ENCODE data around the gene GATA2.

GATA2 gene

DNA sequence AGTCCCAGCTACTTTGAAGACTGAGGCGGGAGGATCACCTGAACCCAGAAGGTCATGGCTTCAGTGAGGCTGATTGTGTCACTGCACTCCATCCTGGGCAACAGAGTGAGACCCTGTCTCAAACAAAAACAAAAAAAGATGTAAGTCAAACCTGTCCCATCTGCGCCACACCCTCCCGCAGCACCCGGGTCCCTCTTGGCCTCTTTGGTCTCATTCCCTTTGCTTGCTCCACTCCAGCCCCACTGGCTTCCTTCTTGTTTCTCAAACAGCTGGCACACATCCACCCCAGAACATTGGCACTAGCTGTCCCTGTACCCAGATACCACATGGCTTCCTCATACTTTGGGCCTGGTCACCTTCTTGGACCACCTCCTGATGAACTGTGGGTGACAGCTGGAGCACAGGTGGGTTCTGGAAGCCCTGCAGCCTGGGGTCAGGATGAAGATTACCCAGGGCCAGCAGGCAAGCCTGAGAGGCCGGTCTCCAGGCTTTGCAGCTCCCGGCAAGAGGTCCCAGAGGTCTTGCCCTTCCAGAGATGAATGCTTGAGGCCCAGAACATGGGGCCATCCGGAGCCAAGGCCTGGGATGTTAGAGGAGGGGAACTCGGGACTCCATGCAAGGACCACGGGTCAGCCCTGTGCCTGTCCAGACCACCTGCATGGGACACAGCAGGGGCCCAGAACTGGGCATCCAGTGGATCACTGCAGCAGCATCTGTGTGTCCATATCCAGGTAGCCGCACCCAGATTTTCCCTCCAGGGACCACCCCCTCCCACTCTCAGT, 10.9 kb upstream of the GATA2 start:
- peak overlapping the region; percentile 79 for H2BK5ac ChIP-seq (ENCODE audit: low read depth, low read length, poor library complexity)
- H2AFZ ChIP-seq (ENCODE audit: insufficient read depth, low read length, poor library complexity) = no peak overlapping the region
- no CpG with 5 or more reads among the region's 10 CpGs for WGBS (ENCODE audit: extremely low coverage, insufficient coverage, insufficient read length)
- H3K14ac ChIP-seq (ENCODE audit: low read length) = peak overlapping the region; percentile 63
- no peak overlapping the region for H4K12ac ChIP-seq (ENCODE audit: low read depth, low read length)
- peak in 1 of 2 donors; percentile 67 for DNase-seq
- peak overlapping the region; percentile 81 for H3K27ac ChIP-seq (ENCODE audit: low read depth, low read length)
- peaks cover 29% of the 10 kb centered on the region for H3K79me1 ChIP-seq (ENCODE audit: low read length)
- no peaks in the 10 kb centered on the region for H3K79me2 ChIP-seq (ENCODE audit: control insufficient read depth, insufficient read depth, low read length, poor library complexity)
- peak overlapping the region; percentile 57 for H3K18ac ChIP-seq (ENCODE audit: low read length)
- peak overlapping the region; percentile 90 for H2BK120ac ChIP-seq (ENCODE audit: insufficient read depth, low read length, poor library complexity)
- H3K4me3 ChIP-seq (ENCODE audit: low read depth, low read length) = no peak overlapping the region
- peak overlapping the region; percentile 88 for H4K91ac ChIP-seq (ENCODE audit: low read depth, low read length)
- H3K4ac ChIP-seq (ENCODE audit: low read depth, low read length) = no peak overlapping the region
- H3K9me3 ChIP-seq (ENCODE audit: insufficient read depth, low read depth, low read length) = peaks cover 4% of the 10 kb centered on the region
- H4K8ac ChIP-seq (ENCODE audit: low read depth, low read length) = peak overlapping the region; percentile 54
- H3K27me3 ChIP-seq (ENCODE audit: insufficient read depth, low read length) = no peaks in the 10 kb centered on the region
- peak overlapping the region; percentile 63 for H2BK12ac ChIP-seq (ENCODE audit: low read length)
- H3K36me3 ChIP-seq (ENCODE audit: control insufficient read depth in 1 of 2, insufficient read depth in 2 of 2, low read length in 2 of 2) = peaks cover 5 to 14% of the 10 kb centered on the region in 2 experiments
- no peak overlapping the region for H3K9ac ChIP-seq (ENCODE audit: low read length)
- peak overlapping the region; percentile 56 for H2AK5ac ChIP-seq (ENCODE audit: low read length)
- no peak overlapping the region for H3K4me2 ChIP-seq (ENCODE audit: low read length)
- peaks cover 14 to 24% of the 10 kb centered on the region in 2 experiments for H3K4me1 ChIP-seq (ENCODE audit: control insufficient read depth in 1 of 2, insufficient read depth in 2 of 2, low read length in 2 of 2)
- H3K23ac ChIP-seq (ENCODE audit: low read length) = no peak overlapping the region

DNA sequence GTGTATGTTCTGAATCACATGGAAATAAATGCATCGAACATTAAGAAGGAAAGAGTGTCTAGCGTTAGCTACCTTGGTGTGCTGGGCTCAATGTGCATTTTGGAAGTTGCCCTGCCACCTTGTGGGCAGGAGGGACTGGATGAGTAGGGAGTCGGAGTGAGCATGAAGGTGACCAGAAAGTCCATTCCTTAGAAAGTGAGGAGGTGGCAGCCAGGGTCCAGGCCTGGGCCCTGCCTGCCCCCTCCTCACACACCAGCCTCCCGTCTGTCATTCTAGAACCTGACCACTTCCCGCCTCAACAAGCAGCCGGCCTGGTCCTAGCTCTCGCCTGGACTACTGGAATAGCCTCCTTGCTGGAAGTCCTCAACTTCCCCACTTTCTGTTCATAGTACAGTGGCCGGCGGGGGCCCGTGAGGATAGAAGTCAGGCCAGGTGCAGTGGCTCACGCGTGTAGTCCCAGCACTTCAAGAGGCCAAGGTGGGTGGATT, 10.2 kb upstream of the GATA2 start:
- no peaks in the 10 kb centered on the region for H3K27me3 ChIP-seq (ENCODE audit: insufficient read depth, low read length)
- H3K4ac ChIP-seq (ENCODE audit: low read depth, low read length) = no peak overlapping the region
- no peak overlapping the region for H3K14ac ChIP-seq (ENCODE audit: low read length)
- H3K79me1 ChIP-seq (ENCODE audit: low read length) = peaks cover 34% of the 10 kb centered on the region
- H3K9me3 ChIP-seq (ENCODE audit: insufficient read depth, low read depth, low read length) = peaks cover 4% of the 10 kb centered on the region
- peaks cover 16 to 25% of the 10 kb centered on the region in 2 experiments for H3K4me1 ChIP-seq (ENCODE audit: control insufficient read depth in 1 of 2, insufficient read depth in 2 of 2, low read length in 2 of 2)
- peak overlapping the region; percentile 3 for H2AK5ac ChIP-seq (ENCODE audit: low read length)
- H4K8ac ChIP-seq (ENCODE audit: low read depth, low read length) = no peak overlapping the region
- peak overlapping the region; percentile 42 for H4K91ac ChIP-seq (ENCODE audit: low read depth, low read length)
- H3K4me3 ChIP-seq (ENCODE audit: low read depth, low read length) = no peak overlapping the region
- H3K23ac ChIP-seq (ENCODE audit: low read length) = no peak overlapping the region
- H2BK120ac ChIP-seq (ENCODE audit: insufficient read depth, low read length, poor library complexity) = peak overlapping the region; percentile 67
- DNase-seq = peak in 1 of 2 donors; percentile 59
- no peak overlapping the region for H2AFZ ChIP-seq (ENCODE audit: insufficient read depth, low read length, poor library complexity)
- peak overlapping the region; percentile 42 for H2BK12ac ChIP-seq (ENCODE audit: low read length)
- H3K4me2 ChIP-seq (ENCODE audit: low read length) = no peak overlapping the region
- no peak overlapping the region for H2BK5ac ChIP-seq (ENCODE audit: low read depth, low read length, poor library complexity)
- H3K36me3 ChIP-seq (ENCODE audit: control insufficient read depth in 1 of 2, insufficient read depth in 2 of 2, low read length in 2 of 2) = peaks cover 10 to 15% of the 10 kb centered on the region in 2 experiments
- no peak overlapping the region for H4K12ac ChIP-seq (ENCODE audit: low read depth, low read length)
- no peak overlapping the region for H3K18ac ChIP-seq (ENCODE audit: low read length)
- H3K27ac ChIP-seq (ENCODE audit: low read depth, low read length) = no peak overlapping the region
- H3K9ac ChIP-seq (ENCODE audit: low read length) = no peak overlapping the region
- no CpG with 5 or more reads among the region's 12 CpGs for WGBS (ENCODE audit: extremely low coverage, insufficient coverage, insufficient read length)
- H3K79me2 ChIP-seq (ENCODE audit: control insufficient read depth, insufficient read depth, low read length, poor library complexity) = no peaks in the 10 kb centered on the region

DNA sequence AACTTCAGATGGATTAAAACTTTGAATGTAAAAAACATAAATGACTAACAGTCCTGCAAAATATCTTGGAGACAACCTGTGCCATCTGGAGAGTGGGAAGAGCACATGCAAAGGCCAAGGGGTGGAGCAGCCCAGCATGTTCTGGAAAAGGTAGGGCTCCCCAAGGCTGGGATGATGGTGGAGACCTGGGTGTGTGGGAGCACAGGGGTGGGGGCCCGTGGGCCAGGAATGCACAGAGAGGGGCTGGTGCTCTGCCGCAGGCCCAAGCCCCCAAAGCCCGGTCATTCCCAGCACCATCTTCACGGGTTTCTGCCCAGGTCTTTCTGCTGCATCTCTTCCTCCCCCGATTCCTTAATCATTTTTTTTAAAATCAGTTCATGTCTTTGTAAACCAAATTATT, 9.7 kb upstream of the GATA2 start:
- H2BK12ac ChIP-seq (ENCODE audit: low read length) = peak overlapping the region; percentile 33
- peaks cover 10 to 15% of the 10 kb centered on the region in 2 experiments for H3K36me3 ChIP-seq (ENCODE audit: control insufficient read depth in 1 of 2, insufficient read depth in 2 of 2, low read length in 2 of 2)
- H3K27me3 ChIP-seq (ENCODE audit: insufficient read depth, low read length) = no peaks in the 10 kb centered on the region
- H3K4me1 ChIP-seq (ENCODE audit: control insufficient read depth in 1 of 2, insufficient read depth in 2 of 2, low read length in 2 of 2) = peaks cover 16 to 25% of the 10 kb centered on the region in 2 experiments
- H3K79me2 ChIP-seq (ENCODE audit: control insufficient read depth, insufficient read depth, low read length, poor library complexity) = no peaks in the 10 kb centered on the region
- no peak overlapping the region for H2BK5ac ChIP-seq (ENCODE audit: low read depth, low read length, poor library complexity)
- H3K14ac ChIP-seq (ENCODE audit: low read length) = peak overlapping the region; percentile 55
- H3K4ac ChIP-seq (ENCODE audit: low read depth, low read length) = no peak overlapping the region
- peak overlapping the region; percentile 47 for H3K18ac ChIP-seq (ENCODE audit: low read length)
- no CpG with 5 or more reads among the region's 5 CpGs for WGBS (ENCODE audit: extremely low coverage, insufficient coverage, insufficient read length)
- no peak overlapping the region for H4K12ac ChIP-seq (ENCODE audit: low read depth, low read length)
- H2AK5ac ChIP-seq (ENCODE audit: low read length) = no peak overlapping the region
- no peak for DNase-seq
- H3K4me2 ChIP-seq (ENCODE audit: low read length) = no peak overlapping the region
- H3K79me1 ChIP-seq (ENCODE audit: low read length) = peaks cover 34% of the 10 kb centered on the region
- peaks cover 4% of the 10 kb centered on the region for H3K9me3 ChIP-seq (ENCODE audit: insufficient read depth, low read depth, low read length)
- peak overlapping the region; percentile 34 for H4K91ac ChIP-seq (ENCODE audit: low read depth, low read length)
- no peak overlapping the region for H3K27ac ChIP-seq (ENCODE audit: low read depth, low read length)
- H2BK120ac ChIP-seq (ENCODE audit: insufficient read depth, low read length, poor library complexity) = peak overlapping the region; percentile 41
- no peak overlapping the region for H4K8ac ChIP-seq (ENCODE audit: low read depth, low read length)
- H3K9ac ChIP-seq (ENCODE audit: low read length) = no peak overlapping the region
- no peak overlapping the region for H3K23ac ChIP-seq (ENCODE audit: low read length)
- H3K4me3 ChIP-seq (ENCODE audit: low read depth, low read length) = no peak overlapping the region
- no peak overlapping the region for H2AFZ ChIP-seq (ENCODE audit: insufficient read depth, low read length, poor library complexity)

DNA sequence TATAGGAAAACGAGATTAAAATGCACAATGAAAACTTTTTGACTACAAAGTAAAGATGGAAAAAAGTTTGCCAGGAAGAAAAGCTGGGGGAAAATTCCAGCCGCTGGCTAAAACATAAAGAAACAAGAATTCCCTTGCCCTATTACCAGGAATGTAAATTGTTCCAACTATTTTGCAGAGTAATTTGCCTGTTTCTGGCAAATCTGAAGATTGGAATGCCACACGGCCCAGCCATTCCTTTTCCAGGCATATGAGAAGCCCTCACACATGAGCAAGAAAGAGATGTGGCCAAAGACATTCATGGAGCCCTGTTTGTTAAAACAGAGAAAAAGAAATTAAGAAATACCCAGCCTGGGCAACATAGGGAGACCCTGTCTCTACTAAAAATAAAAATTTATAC, 8.4 kb upstream of the GATA2 start:
- peaks cover 15 to 21% of the 10 kb centered on the region in 2 experiments for H3K36me3 ChIP-seq (ENCODE audit: control insufficient read depth in 1 of 2, insufficient read depth in 2 of 2, low read length in 2 of 2)
- H2BK120ac ChIP-seq (ENCODE audit: insufficient read depth, low read length, poor library complexity) = no peak overlapping the region
- peaks cover 24 to 34% of the 10 kb centered on the region in 2 experiments for H3K4me1 ChIP-seq (ENCODE audit: control insufficient read depth in 1 of 2, insufficient read depth in 2 of 2, low read length in 2 of 2)
- no peak overlapping the region for H2AK5ac ChIP-seq (ENCODE audit: low read length)
- no peak overlapping the region for H4K91ac ChIP-seq (ENCODE audit: low read depth, low read length)
- peak overlapping the region; percentile 22 for H3K27ac ChIP-seq (ENCODE audit: low read depth, low read length)
- H3K23ac ChIP-seq (ENCODE audit: low read length) = no peak overlapping the region
- WGBS (ENCODE audit: extremely low coverage, insufficient coverage, insufficient read length) = no CpG with 5 or more reads among the region's 3 CpGs
- no peak overlapping the region for H2BK5ac ChIP-seq (ENCODE audit: low read depth, low read length, poor library complexity)
- H3K79me1 ChIP-seq (ENCODE audit: low read length) = peaks cover 40% of the 10 kb centered on the region
- H3K27me3 ChIP-seq (ENCODE audit: insufficient read depth, low read length) = no peaks in the 10 kb centered on the region
- no peak overlapping the region for H3K4me2 ChIP-seq (ENCODE audit: low read length)
- H3K14ac ChIP-seq (ENCODE audit: low read length) = no peak overlapping the region
- peaks cover 11% of the 10 kb centered on the region for H3K9me3 ChIP-seq (ENCODE audit: insufficient read depth, low read depth, low read length)
- H3K18ac ChIP-seq (ENCODE audit: low read length) = no peak overlapping the region
- H3K4me3 ChIP-seq (ENCODE audit: low read depth, low read length) = no peak overlapping the region
- no peak overlapping the region for H4K8ac ChIP-seq (ENCODE audit: low read depth, low read length)
- no peak overlapping the region for H2AFZ ChIP-seq (ENCODE audit: insufficient read depth, low read length, poor library complexity)
- DNase-seq = peak; percentile 70 to 90
- H2BK12ac ChIP-seq (ENCODE audit: low read length) = no peak overlapping the region
- H4K12ac ChIP-seq (ENCODE audit: low read depth, low read length) = no peak overlapping the region
- no peak overlapping the region for H3K4ac ChIP-seq (ENCODE audit: low read depth, low read length)
- no peaks in the 10 kb centered on the region for H3K79me2 ChIP-seq (ENCODE audit: control insufficient read depth, insufficient read depth, low read length, poor library complexity)
- H3K9ac ChIP-seq (ENCODE audit: low read length) = no peak overlapping the region
